Hematopoietic multipotent progenitor cell treated with erythropoietin and hydrocortisone succinate and interleukin-3 and kit ligand, for 17 days (in vitro differentiated cells): ENCODE results near the gene TNKS1BP1.
"Not testable (repeated sequence)": the region's sequence is repeated elsewhere in the genome, so short reads cannot be mapped to it uniquely, and the experiment has no call there.

Experiments used
- DNase-seq: peaks from one replicate; pipeline ENCODE4 v3.0.0-alpha.2; 2015; ENCODE audit warnings: low spot score

Gene TNKS1BP1

DNA sequence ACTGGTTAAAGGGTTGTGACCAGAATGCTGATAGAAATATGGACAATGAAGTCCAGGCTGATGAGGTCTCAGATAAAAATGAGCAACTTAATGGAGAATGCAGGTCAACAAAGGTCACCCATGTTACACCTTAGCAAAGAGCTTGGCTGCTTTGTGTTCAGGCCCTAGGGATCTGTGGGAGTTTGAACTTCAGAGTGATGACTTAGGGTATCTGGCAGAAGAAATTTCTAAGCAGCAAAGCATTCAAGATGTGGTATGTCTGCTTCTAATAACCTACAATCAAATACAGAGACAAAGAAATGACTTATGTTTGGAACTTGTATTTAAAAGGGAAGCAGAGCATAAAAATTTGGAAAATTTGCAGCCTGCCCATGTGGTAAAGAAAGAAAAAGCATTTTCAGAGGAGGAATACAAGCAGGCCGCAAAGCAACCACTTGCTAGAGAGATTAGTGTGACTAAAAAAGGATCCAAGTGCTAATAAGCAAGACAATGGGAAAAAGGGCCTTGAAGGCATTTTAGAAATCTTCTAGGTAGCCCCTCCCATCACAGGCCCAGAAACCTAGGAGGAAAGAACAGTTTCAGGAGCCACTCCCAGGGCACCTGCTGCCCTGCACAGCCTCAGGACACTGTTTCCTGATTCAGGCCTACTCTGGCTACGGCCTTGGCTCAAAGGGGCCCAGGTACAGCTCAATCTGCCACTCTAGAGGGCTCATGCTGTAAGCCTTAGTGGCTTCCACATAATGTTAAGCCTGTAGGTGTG lies 41.3 kb downstream of the TNKS1BP1 start:
- DNase-seq = no peak

DNA sequence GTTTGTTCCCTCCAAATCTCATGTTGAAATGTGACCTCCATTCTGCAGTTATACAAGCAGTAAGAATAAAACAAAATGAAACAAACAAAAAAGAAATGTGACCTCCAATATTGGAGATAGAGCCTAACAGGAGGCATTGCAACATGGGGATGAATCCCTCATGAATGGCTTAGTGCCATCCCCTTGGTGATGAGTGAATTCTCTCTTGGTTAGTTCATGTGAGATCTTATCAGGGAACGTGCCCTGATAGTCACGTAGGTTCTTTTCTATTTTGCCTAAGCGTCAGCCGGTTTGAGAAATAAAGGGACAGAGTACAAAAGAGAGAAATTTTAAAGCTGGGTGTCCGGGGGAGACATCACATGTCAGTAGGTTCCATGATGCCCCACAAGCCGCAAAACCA lies 43.2 kb downstream of the TNKS1BP1 start:
- DNase-seq = not testable (repeated sequence)

DNA sequence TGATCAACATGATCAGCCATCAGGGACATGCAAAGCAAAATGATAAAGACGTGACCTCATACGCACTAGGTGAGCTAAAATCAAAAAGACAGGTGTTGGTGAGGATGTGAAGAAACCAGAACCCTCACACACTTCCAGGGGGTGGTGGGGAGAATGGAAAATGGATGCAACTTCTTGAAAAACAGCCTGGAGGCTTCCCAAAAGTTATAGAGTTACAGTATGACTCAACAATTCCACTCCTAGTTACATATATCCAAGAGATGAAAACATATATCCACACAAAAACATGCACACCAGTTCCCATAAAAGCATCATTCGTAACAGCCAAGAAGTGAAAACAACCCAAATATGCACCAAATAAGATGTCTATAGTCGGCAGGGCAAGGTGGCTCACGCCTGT lies 45.6 kb downstream of the TNKS1BP1 start:
- no peak for DNase-seq

DNA sequence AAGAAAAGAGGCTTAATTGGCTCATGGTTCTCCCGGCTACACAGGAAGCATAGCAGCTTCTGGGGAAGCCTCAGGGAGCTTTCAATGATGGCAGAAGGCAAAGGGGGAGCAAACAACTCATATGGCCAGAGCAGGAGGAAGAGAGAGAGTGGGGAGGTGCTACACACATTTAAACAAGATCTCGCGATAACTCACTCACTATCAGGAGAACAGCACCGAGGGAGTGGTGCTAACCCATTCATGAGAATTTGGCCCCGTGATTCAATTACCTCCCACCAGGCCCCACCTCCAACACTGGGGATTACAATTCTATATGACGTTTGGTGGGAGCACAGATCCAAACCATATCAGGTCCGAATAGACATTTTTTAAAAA lies 46.0 kb downstream of the TNKS1BP1 start:
- no peak for DNase-seq

DNA sequence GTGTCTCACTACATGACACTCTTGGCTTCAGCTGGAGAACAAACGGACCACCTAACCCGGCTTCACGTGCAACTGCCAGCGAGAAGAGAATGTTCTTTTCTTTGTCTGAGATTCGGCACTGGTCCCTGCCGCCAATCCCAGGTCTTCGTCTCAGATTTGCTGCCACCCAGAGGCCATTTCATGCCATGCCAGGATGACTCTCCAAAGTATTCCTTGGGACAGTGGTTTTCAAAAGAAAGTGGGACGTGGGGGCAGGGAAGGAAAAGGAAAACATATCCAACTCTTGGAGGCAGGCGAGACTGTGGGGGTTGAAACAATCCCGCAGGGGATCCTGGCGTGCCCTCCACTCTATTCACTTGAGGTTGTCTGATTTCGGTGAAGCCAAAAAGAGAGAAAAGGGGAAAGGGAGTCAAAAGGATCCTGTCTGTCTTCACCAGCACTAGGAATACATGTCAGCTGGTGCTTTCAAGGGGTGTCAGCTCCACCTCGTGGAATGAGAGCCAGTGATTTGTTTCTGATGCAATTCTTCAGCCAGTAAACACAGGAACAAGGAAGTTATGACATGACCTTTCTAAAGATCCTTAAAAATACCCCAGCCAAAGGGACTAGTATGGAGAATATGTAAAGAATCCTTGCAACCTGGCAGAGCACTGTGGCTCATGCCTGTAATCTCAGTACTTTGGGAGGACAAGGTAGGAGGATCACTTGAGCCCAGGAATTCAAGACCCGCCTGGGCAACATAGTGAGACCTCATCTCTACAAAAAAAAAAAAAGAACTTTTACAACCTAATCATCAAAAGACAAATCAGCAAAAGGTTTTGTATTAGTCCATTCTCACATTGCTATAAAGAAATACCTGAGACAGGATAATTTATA lies 46.7 kb downstream of the TNKS1BP1 start:
- DNase-seq = peak; percentile 15

DNA sequence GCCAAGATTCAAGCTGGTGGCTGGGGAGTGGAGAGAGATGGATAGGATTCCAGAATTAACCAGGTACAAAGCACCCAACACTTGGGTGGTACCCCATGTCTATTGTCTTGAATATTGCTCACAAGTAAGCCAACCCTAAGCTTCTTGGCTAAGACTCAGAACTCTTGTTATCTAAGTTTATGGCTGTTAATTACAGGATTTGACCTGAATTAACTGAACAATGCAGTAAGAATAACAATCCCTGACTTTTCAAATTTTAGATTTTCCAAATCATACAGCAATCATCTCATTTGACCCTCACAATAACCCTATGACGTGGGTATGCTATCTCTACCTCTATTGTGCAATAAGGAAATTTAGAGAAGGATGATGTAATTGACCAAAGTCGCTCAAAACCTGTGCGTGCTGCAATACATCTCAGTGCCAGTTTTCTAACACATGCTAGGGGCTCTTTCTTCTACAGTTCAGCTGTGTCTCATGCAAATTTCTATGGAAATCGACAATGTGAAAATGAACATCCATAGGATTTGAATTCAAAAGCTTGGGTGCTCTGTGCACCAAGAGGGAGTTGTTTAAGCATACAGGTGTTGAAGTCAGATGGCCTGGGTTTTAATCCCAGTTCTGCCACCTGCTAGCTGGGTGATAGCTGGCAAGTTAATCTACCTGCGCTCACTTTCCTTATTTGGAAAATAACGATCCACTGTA lies 47.6 kb downstream of the TNKS1BP1 start:
- DNase-seq = no peak

DNA sequence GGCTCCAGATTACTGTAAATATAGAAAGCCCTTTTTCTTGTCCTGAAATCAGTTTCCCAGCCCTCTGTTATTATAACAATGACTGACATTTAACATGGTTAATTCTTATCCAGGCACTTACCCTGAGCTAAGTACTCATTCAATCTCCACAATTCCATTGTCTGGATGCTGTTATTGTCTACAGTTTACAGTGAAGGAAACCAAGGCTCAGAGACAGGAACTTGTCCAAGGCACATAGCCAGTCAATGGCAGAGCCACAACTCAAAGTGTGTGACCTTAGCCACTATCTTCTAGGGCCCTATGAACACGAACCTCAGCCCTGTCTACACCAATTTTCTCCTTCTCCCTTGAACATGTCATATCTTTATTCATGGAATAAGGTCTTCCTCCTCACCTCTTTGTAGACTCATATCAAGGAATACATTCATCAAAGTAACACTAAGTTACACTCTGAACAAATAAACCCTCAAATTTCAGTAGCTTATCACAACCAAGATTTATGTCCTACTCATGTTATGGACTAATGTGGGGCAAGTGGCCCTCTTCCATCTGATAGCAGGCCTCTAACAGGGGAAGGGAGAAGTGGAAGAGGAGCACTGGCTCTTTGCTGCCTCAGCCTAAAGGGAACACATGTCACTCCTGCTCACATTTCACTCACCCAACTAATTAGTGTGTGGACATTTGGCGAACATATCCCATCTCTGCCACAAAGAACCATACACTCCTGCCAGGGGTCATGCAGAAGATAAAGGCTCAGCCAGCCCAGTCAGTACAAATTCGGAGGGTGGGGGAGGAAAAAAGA lies 48.4 kb downstream of the TNKS1BP1 start:
- DNase-seq = no peak

DNA sequence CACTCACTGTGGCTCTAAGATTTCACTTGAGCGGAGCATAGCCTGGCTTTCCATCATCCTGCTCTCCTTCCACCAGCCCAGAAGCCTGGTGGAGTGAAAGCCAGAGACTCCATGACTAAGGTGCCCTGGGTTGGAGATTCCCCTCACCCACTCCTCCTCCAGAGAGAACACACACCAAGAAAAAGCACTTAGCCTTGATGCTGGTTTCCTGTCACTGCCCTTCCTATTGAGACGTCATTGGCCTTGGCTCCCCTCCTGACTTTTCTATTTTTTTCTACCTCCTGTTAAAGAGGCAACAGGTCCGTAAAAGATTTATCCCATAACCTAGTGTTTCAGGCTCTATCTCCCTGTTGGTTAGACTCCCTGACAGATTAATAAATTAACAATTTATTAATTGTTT lies 49.2 kb downstream of the TNKS1BP1 start:
- no peak for DNase-seq

DNA sequence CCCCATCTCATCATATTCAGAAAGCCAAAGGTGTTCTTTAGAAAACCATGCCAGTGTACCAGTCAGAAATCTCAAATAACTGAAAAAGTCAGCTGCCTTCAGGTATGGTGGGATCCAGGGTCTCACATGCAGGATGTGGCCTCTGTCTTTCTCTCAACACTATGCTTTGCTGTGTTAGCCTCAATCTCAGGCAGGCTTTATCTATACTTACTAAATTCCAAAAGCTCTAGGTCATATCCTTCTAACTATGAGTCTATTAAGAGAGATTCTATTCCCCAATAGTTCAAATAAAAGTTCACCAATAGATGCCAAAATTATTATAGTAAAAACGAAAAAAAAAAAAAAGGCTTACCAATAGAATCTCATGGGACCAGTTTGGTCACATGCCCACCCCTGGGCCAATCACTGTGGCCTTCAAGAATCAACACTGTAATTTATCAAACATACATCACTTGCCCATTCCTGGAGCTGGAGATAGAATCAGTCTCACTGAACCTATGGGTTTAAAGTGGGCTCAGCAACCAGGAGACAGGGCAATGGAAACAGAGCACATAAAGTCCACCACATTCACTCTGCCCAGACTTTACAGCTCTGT lies 49.8 kb downstream of the TNKS1BP1 start:
- no peak for DNase-seq

DNA sequence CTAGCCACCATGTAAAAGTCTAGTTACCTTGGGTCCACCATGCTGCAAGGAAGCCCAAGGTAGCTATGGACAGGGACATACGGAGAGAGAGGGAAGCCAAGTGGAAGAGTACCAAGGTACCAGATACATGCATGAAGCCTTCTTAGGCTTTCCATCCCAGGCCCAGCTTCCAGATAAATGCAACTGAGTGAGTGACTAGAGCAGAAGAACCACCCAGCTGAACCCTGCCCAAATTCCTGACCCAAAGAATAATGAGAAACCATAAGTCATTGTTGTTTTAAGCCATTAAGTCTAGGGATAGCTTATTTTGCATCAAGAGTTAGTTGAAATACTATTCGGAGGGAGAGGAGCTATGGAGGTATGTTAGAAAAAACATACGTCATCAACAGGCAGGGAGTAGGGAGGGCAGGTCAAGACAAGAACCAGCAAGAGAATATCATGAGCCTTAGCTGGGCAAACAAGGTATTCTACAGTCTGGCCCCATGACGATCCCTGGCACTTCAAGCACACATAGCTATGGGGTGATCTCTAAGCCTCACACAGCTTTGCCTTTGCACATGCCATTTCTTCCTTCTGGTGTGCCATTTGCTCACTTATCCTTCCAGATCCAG lies 51.2 kb downstream of the TNKS1BP1 start:
- DNase-seq = no peak

DNA sequence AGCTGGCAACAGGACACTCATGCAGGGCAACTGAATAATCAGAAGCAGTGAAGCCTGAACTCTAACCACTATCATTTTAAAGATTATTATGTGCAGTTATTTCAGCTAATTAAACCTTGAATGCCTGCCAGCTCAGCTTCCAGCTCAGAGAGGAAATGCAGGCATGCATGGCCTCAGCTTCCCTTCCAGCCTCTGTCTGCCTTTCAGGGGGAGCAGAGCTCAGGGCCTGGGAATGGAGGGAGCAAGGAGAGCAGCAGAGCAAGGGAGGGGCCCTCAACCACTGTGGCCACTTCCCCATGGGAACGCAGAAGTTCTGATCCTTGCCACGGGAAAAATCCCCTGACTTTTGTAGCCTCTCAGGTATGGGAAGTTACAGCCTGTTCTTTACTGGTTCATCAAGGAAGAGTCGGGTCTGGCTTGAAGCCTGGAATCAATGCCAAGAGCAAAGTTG lies 55.2 kb downstream of the TNKS1BP1 start:
- DNase-seq = no peak

DNA sequence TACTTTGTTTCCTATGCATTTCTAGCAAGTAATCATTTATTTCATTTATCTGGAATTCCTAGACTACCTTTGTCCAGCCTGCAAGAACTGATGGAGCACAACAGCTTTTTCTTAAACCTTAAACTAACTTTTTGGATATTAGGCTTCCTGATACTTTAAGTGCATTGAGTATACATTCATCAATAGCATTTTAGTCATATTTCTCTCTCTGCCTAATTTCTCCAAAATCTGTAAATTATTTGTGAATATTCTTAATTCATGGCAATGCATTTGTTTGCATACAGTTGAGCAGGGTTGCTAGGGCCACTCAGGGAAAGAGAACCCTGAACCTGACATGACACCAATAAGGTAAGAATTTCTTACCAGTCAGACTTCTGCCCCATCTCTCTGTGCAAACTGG lies 58.6 kb downstream of the TNKS1BP1 start:
- DNase-seq = no peak

DNA sequence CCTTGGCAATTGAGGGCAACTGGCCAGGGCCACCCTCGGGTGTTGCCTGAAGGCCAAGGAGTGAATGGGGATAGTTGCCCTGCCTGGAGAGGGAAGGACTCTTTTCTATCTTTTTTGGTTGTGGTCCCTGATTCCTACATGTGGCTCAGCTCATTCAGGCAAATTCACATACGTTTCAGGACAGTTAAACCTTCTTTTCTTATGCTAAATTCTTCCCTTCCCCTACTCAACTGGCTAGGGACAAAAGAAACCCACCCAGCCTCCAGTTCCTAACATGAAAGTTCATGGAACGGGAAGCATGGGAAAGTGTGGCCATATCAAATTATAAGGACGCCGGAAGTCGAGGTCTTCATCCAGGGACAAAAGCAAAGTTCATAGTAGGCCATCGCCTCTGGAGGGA lies 61.4 kb downstream of the TNKS1BP1 start:
- DNase-seq = no peak

DNA sequence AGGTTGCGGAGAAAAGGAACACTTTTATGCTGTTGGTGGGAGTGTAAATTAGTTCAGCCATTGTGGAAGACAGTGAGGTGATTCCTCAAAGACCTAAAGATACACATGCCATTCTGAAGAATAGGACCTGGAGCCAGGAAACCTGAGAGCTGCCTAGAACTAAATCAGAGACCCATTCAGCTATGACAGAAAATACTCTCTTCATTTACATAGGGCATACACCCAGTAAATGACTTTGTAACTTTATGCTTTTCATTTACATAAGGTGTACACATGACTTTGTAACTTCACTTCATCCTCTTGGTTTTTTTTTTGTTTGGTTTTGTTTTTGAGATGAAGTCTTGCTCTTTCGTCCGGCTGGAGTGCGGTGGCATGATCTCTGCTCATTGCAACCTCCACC lies 62.6 kb downstream of the TNKS1BP1 start:
- no peak for DNase-seq

DNA sequence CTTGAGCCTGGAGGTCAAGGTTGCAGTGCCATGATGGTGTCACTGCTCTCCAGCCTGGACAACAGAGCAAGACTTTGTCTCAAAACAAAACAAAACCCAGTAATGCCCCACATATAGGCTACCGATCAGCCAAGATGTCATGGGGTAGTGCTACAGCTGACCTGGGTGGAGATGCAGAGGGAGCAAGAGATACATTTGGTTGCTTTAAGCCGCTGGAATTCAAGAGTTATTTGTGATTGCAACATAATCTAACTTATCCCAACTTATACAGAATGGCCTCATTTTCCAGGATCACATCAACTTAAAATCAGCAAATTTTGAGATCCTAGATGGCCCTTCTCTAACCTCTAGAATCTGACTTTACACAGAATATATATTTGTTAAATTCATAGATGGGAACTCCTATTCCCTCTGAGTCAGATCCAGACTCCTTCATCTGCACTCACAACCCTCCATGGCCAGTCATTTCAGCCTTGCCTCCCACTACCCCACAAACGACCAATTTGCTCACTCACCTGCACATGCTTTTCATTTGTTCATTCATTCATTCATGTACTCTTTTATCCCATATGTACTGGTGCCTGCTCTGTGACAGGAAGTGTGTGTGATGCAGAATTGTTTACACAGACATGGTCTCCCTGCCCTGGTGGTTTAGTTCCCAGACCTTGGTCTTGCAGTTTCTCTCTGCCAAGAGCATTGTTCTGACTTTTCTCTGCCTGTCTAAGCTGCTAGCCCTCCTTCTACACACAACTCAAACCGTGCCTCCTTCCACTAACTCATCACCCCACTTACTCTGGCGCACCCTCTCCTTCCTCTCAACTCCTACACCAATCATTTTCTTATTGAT lies 63.6 kb downstream of the TNKS1BP1 start:
- no peak for DNase-seq

DNA sequence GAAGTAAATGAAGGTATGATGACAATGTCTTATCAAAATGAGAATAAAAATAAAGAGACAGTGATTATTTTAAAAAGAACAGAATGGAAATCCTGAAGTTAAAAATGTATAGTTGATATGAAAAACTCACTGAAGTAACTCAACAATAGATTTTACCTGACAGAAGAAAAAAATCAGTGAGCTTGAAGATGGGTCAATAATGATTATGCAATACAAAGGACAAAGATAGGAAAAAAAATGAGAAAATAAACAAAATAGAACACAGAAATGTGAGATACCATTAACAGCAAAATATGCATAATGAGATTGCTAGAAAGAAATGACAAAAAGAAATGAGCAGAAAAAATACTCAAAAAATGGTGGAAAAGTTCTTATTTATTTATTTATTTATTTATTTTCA lies 68.6 kb downstream of the TNKS1BP1 start:
- DNase-seq = no peak

DNA sequence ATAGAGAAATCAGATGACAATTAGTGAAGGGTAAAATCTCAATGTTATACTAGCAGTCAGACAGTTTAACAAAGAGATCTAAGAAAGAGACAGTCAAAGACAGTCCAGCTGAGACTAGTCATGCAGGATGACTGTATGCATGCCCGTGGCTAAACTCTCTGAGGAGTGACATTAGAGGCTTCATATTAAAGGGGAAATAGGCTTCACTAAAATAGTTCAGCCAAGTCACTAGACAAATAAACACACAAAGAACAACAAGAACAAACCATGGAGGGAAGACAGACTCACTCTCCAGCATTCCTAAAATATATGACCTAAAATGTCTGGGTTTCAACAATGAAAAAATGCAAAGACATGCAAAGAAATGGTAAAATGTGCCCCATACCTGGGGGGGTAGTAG lies 69.1 kb downstream of the TNKS1BP1 start:
- no peak for DNase-seq

DNA sequence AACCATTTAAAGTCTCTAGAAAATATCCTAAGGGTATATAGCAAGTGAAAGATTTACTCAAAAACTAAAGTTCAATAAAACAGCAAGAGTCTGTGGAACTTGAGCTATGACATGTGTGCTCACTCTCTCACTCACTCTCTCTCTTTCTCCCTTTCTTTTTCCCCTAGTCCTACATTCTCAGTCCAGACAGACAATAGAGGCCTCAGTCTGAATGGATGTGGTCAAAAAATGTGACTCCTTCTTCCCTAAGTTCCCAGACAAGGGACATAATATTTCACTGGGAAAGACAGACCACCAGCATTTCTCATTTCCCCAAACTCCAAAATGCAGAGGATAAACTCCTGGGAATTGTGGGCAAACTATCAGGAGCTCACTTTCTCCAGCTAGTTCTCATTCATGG lies 70.1 kb downstream of the TNKS1BP1 start:
- no peak for DNase-seq

DNA sequence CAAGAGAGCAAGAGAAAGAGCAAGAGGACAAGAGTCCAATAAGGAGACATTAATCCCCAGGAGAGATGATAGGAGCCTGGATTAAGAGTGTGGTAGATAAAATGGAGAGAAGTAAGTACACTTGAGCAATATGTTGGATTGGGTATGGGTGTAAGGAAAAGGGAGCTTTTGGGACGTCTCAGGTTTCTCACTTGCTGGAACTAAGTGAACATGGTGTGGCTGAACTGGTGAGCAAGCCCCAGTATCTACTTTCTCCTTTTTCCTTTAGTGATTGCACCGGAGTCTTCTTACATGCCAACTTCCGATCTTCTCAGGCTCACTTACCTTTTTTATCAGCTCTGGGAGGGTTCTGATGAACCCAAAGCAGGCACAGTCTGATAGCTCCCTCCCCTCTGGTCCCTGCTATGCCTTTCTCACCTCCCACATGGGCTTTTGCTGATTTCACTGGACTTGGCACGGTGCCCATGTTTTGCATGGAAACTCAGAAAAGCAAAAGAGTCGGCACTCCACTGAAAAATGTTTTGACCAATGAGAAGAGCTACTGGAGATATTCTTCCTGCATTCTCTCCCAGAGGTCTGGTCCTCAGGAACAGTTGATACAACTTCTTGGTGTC lies 73.2 kb downstream of the TNKS1BP1 start:
- peak; percentile 73 for DNase-seq

DNA sequence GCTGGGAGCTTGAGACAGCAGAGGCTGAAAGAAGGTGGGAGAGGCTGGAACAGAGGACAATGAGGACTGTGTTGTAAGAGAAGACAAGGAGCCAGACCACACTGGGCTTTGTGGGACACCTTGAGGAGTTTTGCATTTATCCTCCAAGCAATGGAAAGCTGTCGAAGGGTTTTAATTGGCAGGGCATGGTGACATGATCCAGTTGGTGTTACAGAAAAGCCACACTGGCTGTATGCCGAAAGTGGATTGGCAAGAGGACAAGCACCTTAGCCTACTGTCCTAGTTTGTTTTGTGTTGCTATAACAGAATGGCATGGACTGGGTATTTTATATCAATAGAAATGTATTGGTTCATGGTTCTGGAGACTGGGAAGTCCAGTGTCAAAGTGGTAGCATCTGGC lies 73.7 kb downstream of the TNKS1BP1 start:
- DNase-seq = no peak
